Vagina (tissue), 2 donors: ENCODE measurements around the gene MPLKIP. TPM values are rescaled to one million over a fixed set of nuclear protein-coding genes. Genes with fewer than 3 reads are reported as not detected.

ENCODE experiments used
- DNase-seq, 2 donors: peaks; one replicate each; pipeline ENCODE4 v3.0.0-alpha.2; 2017; ENCODE audit errors: extremely low spot score in 2 of 2
- H3K27ac ChIP-seq: fragments of 200-600 bp; sonication (generic); one replicate; pipeline ENCODE4 v1.5.1; 2019
- H3K27me3 ChIP-seq: fragments of 200-600 bp; sonication (generic); one replicate; pipeline ENCODE4 v1.5.1; 2019
- H3K36me3 ChIP-seq, 2 donors: fragments of 200-600 bp; sonication (generic); one replicate each; pipeline ENCODE4 v1.5.1; 2017 to 2019
- H3K4me1 ChIP-seq: fragments of 200-600 bp; sonication (generic); one replicate; pipeline ENCODE4 v1.5.1; 2019
- H3K4me3 ChIP-seq, 2 donors: fragments of 200-600 bp; sonication (generic); 1 replicate in 1 of 2; 2 replicates in 1 of 2; pipeline ENCODE4 v1.5.1; 2016 to 2019
- H3K9me3 ChIP-seq: fragments of 200-600 bp; sonication (generic); one replicate; pipeline ENCODE4 v1.5.1; 2019
- POLR2A ChIP-seq, 2 donors: fragments of 450-650 bp; IDR thresholded peaks; one replicate each; pipeline ENCODE4 v1.6.1; 2017; ENCODE audit warnings: antibody characterized with exemption in 2 of 2, mild to moderate bottlenecking in 2 of 2, moderate library complexity in 2 of 2
- POLR2AphosphoS5 ChIP-seq, 2 donors: sonication (generic); formaldehyde crosslinking; IDR thresholded peaks; one replicate each; pipeline ENCODE4 v1.9.0; 2017; ENCODE audit warnings: antibody characterized with exemption in 2 of 2, mild to moderate bottlenecking in 2 of 2, low read depth in 1 of 2; ENCODE audit not compliant: insufficient read depth in 1 of 2
- intact Hi-C: fragments of 100-400 bp; cut with DNase I; formaldehyde crosslinking; loops from one replicate; pipeline ENCODE4 v1.15.1; 2023
- total RNA-seq: library from RNA; depleted of rRNA; stranded (reverse); fragments of >200 nt; gene quantifications from one replicate; pipeline ENCODE4 v1.2.3, GENCODE V29; 2016
- TF ChIP-seq, protein P1 (sequence below), 3 experiments: fragments of 450-650 bp in 2 of 3; fragments of 200-600 bp in 1 of 3; sonication (generic) in 1 of 3; IDR thresholded peaks; one replicate each; pipeline ENCODE4 v1.5.1; 2017 to 2019; ENCODE audit warnings: antibody characterized with exemption in 3 of 3, mild to moderate bottlenecking in 2 of 3, moderate library complexity in 2 of 3

MPLKIP gene
- total RNA-seq, 1 donor from 2014 or later = 32.4 TPM

- H3K4me1 ChIP-seq = no peaks in the 10 kb centered on the region
- H3K9me3 ChIP-seq = no peaks in the 10 kb centered on the region
- TF ChIP-seq POLR2AphosphoS5 (IDR thresholded peaks at IDR 0.05; ENCODE audit: insufficient read depth in 1 of 2, low read depth in 1 of 2) (no peak), POLR2A (IDR thresholded peaks at IDR 0.05) (no peak)
- TF ChIP-seq, protein P1, sequence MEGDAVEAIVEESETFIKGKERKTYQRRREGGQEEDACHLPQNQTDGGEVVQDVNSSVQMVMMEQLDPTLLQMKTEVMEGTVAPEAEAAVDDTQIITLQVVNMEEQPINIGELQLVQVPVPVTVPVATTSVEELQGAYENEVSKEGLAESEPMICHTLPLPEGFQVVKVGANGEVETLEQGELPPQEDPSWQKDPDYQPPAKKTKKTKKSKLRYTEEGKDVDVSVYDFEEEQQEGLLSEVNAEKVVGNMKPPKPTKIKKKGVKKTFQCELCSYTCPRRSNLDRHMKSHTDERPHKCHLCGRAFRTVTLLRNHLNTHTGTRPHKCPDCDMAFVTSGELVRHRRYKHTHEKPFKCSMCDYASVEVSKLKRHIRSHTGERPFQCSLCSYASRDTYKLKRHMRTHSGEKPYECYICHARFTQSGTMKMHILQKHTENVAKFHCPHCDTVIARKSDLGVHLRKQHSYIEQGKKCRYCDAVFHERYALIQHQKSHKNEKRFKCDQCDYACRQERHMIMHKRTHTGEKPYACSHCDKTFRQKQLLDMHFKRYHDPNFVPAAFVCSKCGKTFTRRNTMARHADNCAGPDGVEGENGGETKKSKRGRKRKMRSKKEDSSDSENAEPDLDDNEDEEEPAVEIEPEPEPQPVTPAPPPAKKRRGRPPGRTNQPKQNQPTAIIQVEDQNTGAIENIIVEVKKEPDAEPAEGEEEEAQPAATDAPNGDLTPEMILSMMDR (IDR thresholded peaks at IDR 0.05) = no peak
- H3K27me3 ChIP-seq = no peaks in the 10 kb centered on the region
- intact Hi-C loops = no loop called here
- no peak overlapping the region for H3K4me3 ChIP-seq
- no peak overlapping the region for H3K27ac ChIP-seq
- H3K36me3 ChIP-seq = no peaks in the 10 kb centered on the region
- DNase-seq = no peak
Measured at GRCh38 chr7:40167291-40167690, 32.9 kb upstream of the MPLKIP start.

- TF ChIP-seq POLR2AphosphoS5 (IDR thresholded peaks at IDR 0.05; ENCODE audit: insufficient read depth in 1 of 2, low read depth in 1 of 2) (no peak), POLR2A (IDR thresholded peaks at IDR 0.05) (no peak)
- TF ChIP-seq, protein P1 (IDR thresholded peaks at IDR 0.05) = no peak
- no peaks in the 10 kb centered on the region for H3K36me3 ChIP-seq
- no peaks in the 10 kb centered on the region for H3K9me3 ChIP-seq
- H3K27ac ChIP-seq = no peak overlapping the region
- H3K27me3 ChIP-seq = no peaks in the 10 kb centered on the region
- H3K4me1 ChIP-seq = no peaks in the 10 kb centered on the region
- intact Hi-C loops = no loop called here
- no peak overlapping the region for H3K4me3 ChIP-seq
- DNase-seq = no peak
Measured at GRCh38 chr7:40165216-40165615, 30.8 kb upstream of the MPLKIP start.

- H3K36me3 ChIP-seq = no peaks in the 10 kb centered on the region
- no peak for DNase-seq
- TF ChIP-seq POLR2AphosphoS5 (IDR thresholded peaks at IDR 0.05; ENCODE audit: insufficient read depth in 1 of 2, low read depth in 1 of 2) (no peak), POLR2A (IDR thresholded peaks at IDR 0.05) (no peak)
- TF ChIP-seq, protein P1 (IDR thresholded peaks at IDR 0.05) = no peak
- no peak overlapping the region for H3K27ac ChIP-seq
- H3K4me3 ChIP-seq = no peak overlapping the region
- H3K9me3 ChIP-seq = no peaks in the 10 kb centered on the region
- H3K27me3 ChIP-seq = no peaks in the 10 kb centered on the region
- H3K4me1 ChIP-seq = no peaks in the 10 kb centered on the region
- intact Hi-C loops = no loop called here
Measured at GRCh38 chr7:40162516-40162915, 28.1 kb upstream of the MPLKIP start.

DNA sequence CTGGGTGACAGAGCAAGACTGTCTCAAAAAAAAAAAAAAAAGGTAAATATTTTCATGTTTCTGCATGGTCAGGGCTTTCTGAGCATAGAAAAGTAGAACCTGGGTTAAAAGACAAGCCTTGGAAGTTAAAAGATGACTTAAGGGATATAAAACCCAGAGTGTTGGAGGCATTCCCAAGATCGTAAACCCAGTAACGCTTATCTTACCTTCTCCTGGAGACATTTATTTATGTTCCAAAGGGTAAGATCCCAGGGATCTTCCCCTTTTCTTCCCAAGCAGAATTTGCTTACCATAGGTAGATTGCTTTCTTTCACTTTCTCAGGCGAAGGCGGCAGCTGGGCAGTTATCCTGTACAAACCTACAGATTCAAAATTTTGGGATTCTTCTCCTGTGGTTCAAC lies 22.6 kb upstream of the MPLKIP start:
- TF ChIP-seq, protein P1 (IDR thresholded peaks at IDR 0.05) = no peak
- TF ChIP-seq POLR2A (IDR thresholded peaks at IDR 0.05) (no peak), POLR2AphosphoS5 (IDR thresholded peaks at IDR 0.05; ENCODE audit: insufficient read depth in 1 of 2, low read depth in 1 of 2) (no peak)
- no peaks in the 10 kb centered on the region for H3K27me3 ChIP-seq
- no peak for DNase-seq
- no peak overlapping the region for H3K27ac ChIP-seq
- H3K9me3 ChIP-seq = no peaks in the 10 kb centered on the region
- no peaks in the 10 kb centered on the region for H3K36me3 ChIP-seq
- H3K4me1 ChIP-seq = no peaks in the 10 kb centered on the region
- intact Hi-C loops = no loop called here
- no peak overlapping the region for H3K4me3 ChIP-seq

DNA sequence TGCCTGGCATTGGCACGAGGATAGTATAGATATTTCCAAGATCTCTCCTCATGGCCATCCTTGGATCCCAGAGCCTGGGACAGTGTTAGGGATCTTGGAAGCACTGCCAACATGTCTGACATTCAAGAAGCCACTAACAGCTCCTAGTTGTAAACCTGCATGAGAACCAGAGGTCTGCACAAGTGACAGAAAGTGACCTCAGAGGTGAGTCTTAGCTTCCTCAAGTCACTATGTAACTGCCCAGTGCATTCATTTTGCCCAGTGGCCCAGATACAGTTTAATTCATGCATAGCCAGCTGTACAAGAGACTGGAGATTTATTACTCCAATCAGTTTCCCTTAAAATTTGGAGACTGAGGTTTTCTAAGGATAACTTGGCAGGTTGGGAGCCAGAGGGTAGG lies 17.1 kb upstream of the MPLKIP start:
- H3K4me3 ChIP-seq = no peak overlapping the region
- no peaks in the 10 kb centered on the region for H3K9me3 ChIP-seq
- no peaks in the 10 kb centered on the region for H3K36me3 ChIP-seq
- no peaks in the 10 kb centered on the region for H3K27me3 ChIP-seq
- H3K27ac ChIP-seq = no peak overlapping the region
- TF ChIP-seq, protein P1 (IDR thresholded peaks at IDR 0.05) = no peak
- TF ChIP-seq POLR2A (IDR thresholded peaks at IDR 0.05) (no peak), POLR2AphosphoS5 (IDR thresholded peaks at IDR 0.05; ENCODE audit: insufficient read depth in 1 of 2, low read depth in 1 of 2) (no peak)
- intact Hi-C loops = no loop called here
- no peaks in the 10 kb centered on the region for H3K4me1 ChIP-seq
- no peak for DNase-seq
